Measurements from ENCODE around the gene DDX60.

DNA sequence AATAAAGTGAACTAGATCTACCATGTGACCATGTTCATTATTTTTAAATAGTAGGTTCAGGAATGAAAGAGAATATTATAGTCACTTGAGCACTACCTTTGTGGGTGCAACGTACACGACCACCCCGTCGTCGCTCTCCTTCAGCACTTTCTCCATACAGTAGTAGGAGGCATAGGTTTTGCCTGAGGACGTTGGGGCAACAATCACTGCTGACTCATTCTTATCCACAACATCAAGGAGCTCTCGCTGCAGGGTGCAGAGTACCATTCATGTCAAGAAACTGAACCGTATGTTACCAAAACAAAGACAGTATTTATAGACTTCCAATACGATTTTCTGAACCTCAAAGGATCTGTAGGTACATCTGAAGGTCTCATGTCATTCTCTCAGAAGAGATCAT is 44.7 kb downstream of the DDX60 start:
- TF ChIP-seq EZH2 (IDR thresholded peaks at IDR 0.05; ENCODE audit: borderline replicate concordance, insufficient read depth, low read length, poor library complexity, severe bottlenecking) (no peak), RAD21 (conservative IDR thresholded peaks at IDR 0.05) (no peak), EP300 (conservative IDR thresholded peaks at IDR 0.05; ENCODE audit: poor library complexity, severe bottlenecking) (no peak)
- TF ChIP-seq, protein P1, sequence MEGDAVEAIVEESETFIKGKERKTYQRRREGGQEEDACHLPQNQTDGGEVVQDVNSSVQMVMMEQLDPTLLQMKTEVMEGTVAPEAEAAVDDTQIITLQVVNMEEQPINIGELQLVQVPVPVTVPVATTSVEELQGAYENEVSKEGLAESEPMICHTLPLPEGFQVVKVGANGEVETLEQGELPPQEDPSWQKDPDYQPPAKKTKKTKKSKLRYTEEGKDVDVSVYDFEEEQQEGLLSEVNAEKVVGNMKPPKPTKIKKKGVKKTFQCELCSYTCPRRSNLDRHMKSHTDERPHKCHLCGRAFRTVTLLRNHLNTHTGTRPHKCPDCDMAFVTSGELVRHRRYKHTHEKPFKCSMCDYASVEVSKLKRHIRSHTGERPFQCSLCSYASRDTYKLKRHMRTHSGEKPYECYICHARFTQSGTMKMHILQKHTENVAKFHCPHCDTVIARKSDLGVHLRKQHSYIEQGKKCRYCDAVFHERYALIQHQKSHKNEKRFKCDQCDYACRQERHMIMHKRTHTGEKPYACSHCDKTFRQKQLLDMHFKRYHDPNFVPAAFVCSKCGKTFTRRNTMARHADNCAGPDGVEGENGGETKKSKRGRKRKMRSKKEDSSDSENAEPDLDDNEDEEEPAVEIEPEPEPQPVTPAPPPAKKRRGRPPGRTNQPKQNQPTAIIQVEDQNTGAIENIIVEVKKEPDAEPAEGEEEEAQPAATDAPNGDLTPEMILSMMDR (IDR thresholded peaks at IDR 0.05; ENCODE audit: poor library complexity, severe bottlenecking), result no peak

Data from neural cell (in vitro differentiated cells).